ENCODE measurements around the gene MPPED1. TPM values are rescaled to one million over a fixed set of nuclear protein-coding genes. Genes with fewer than 3 reads are reported as not detected.

MPPED1 gene
- total RNA-seq: not detected in 2 replicates

GRCh38 chr22:43411869-43412807 is at the start of gene MPPED1:
TSS of gene MPPED1 (plus strand) at chr22:43412014. CDS start at chr22:43424986, 12,972 bp downstream.
- intact Hi-C loops (cut with micrococcal nuclease): no loop called here

GRCh38 chr22:43363315-43364168 is 48.3 kb upstream of the MPPED1 start:
- intact Hi-C loops (cut with micrococcal nuclease): no loop called here

GRCh38 chr22:43364169-43364435 is 47.7 kb upstream of the MPPED1 start:
- intact Hi-C loops (cut with micrococcal nuclease): no loop called here

- intact Hi-C loops (cut with micrococcal nuclease): no loop called here
Measured at GRCh38 chr22:43365715-43366440, 45.9 kb upstream of the MPPED1 start.

- intact Hi-C loops (cut with micrococcal nuclease): no loop called here
Measured at GRCh38 chr22:43370036-43370435, 41.8 kb upstream of the MPPED1 start.

- intact Hi-C loops (cut with micrococcal nuclease): no loop called here
Measured at GRCh38 chr22:43375951-43376455, 35.8 kb upstream of the MPPED1 start.

GRCh38 chr22:43376765-43377547 is 34.9 kb upstream of the MPPED1 start:
- intact Hi-C loops (cut with micrococcal nuclease): no loop called here

- intact Hi-C loops (cut with micrococcal nuclease): no loop called here
Measured at GRCh38 chr22:43377548-43377895, 34.3 kb upstream of the MPPED1 start.

- intact Hi-C loops (cut with micrococcal nuclease): no loop called here
Measured at GRCh38 chr22:43377896-43378704, 33.7 kb upstream of the MPPED1 start.

GRCh38 chr22:43381693-43382092 is 30.1 kb upstream of the MPPED1 start:
- intact Hi-C loops (cut with micrococcal nuclease): loop anchor here (1.0 kb wide), 1 partner anchor 118 kb away; no protein-coding TSS in a partner anchor

- intact Hi-C loops (cut with micrococcal nuclease): loop anchor here (1.0 kb wide), 3 partner anchors 39 to 154 kb away; no protein-coding TSS in a partner anchor
Measured at GRCh38 chr22:43384863-43385262, 27.0 kb upstream of the MPPED1 start.

- intact Hi-C loops (cut with micrococcal nuclease): loop anchor here (1.0 kb wide), 3 partner anchors 40 to 155 kb away; no protein-coding TSS in a partner anchor
Measured at GRCh38 chr22:43385770-43386641, 25.8 kb upstream of the MPPED1 start.

GRCh38 chr22:43387815-43388214 is 24.0 kb upstream of the MPPED1 start:
- intact Hi-C loops (cut with micrococcal nuclease): no loop called here

- intact Hi-C loops (cut with micrococcal nuclease): no loop called here
Measured at GRCh38 chr22:43388420-43388851, 23.4 kb upstream of the MPPED1 start.

GRCh38 chr22:43389227-43389836 is 22.5 kb upstream of the MPPED1 start:
- intact Hi-C loops (cut with micrococcal nuclease): no loop called here

- intact Hi-C loops (cut with micrococcal nuclease): no loop called here
Measured at GRCh38 chr22:43390166-43390565, 21.6 kb upstream of the MPPED1 start.

GRCh38 chr22:43390872-43391271 is 20.9 kb upstream of the MPPED1 start:
- intact Hi-C loops (cut with micrococcal nuclease): no loop called here

- intact Hi-C loops (cut with micrococcal nuclease): no loop called here
Measured at GRCh38 chr22:43391306-43391705, 20.5 kb upstream of the MPPED1 start.

Measured in T-helper 2 cell treated with Interferon-gamma antibody and Interleukin-4, amounts not matched to agents 100 ng/mL and 5 ng/mL, for 36 hours (primary cell).